GM08714 (cell line): Measurements from ENCODE around the gene MDFIC.
"Not testable (repeated sequence)": the region's sequence is repeated elsewhere in the genome, so short reads cannot be mapped to it uniquely, and the experiment has no call there.

Experiments
- H3K4me3 ChIP-seq: fragments of 200-500 bp; sonication (Bioruptor generic); 2 replicates; pipeline ENCODE4 v1.5.1; 2014; ENCODE audit warnings: mild to moderate bottlenecking, low read length, inconsistent platforms
- ZNF274 ChIP-seq: IDR thresholded peaks from 2 replicates; pipeline ENCODE4 v1.6.1; 2012; ENCODE audit warnings: mild to moderate bottlenecking, low read depth, low read length

MDFIC gene, protein sequence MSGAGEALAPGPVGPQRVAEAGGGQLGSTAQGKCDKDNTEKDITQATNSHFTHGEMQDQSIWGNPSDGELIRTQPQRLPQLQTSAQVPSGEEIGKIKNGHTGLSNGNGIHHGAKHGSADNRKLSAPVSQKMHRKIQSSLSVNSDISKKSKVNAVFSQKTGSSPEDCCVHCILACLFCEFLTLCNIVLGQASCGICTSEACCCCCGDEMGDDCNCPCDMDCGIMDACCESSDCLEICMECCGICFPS

DNA sequence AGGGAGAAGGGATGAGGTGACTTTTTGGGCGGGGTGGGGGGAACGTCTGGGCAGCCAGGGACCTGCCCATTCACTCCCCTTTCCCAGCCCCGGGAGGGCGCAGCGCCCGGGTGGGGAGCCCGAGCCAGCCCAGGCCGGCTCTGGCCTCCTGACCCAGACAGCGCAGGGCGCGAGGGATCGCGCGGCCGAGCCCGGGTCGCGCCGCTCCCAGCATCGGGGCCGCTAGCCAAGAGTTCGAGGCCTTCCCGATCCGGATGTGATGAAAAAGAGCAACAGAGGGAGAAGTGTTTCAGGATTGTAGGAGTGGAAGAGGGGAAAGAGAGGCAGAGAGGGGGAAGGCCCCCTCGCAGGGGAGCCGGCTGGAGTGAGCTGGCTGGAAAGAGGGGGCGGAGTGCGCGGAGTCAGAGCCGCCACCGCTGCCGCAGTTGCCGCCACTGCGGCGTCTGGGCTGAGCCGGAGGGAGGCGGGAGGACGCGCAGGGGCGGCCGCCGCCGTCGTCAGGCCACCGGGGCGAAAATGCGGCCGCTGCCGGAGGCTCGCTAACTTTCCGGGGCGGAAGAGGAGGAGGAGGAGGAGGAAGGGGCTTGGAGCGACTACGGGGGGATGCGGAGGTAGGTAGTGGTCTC lies at the start of gene MDFIC:
MDFIC (plus strand) TSS at position 69 of the 626 bp plus-strand sequence. CDS start 940 bp downstream, outside the sequence.
- peak within 1 kb of the TSS; percentile 96 for H3K4me3 ChIP-seq

DNA sequence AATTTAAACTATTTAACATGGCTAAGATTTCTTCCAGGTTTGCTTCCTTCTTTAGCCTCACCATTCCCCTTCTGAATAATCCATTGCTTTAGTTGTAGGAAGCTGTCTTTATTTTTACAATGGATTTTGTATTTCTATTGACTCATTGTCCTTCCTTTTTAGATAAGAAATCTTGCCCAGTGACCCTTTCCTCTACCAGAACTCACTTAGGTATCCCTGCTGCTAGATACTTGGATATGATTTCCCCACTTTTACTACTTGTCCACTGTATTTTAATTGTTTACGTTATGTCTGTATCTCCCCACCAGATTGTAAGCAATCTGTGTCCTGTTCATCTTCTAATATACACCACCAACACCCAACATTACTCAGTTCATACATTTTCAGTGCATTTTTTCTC lies 47.7 kb upstream of the MDFIC start:
- TF ChIP-seq ZNF274: no peak
- H3K4me3 ChIP-seq: no peak overlapping the region

More for the DNA sequence above, at the start of gene MDFIC:
- no peak for TF ChIP-seq ZNF274

DNA sequence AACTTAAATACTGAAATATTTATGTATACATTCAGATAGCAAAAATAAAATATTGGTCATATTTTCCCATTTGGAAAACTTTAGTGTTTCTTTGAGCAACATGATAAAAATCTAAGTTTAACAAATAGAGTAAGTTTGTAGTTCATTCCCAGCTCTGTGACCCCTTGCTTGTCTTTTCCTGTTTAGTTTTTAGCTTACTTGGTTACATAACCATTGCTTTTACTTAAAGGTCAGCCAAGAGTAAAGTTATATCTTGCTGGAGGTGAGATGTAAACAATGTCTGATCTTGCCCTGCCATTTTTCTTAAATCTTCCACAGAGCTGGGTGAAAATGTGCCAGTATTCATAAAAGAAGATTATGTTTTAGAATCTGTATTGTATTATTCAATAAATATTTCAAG lies 46.7 kb upstream of the MDFIC start:
- no peak overlapping the region for H3K4me3 ChIP-seq
- no peak for TF ChIP-seq ZNF274

DNA sequence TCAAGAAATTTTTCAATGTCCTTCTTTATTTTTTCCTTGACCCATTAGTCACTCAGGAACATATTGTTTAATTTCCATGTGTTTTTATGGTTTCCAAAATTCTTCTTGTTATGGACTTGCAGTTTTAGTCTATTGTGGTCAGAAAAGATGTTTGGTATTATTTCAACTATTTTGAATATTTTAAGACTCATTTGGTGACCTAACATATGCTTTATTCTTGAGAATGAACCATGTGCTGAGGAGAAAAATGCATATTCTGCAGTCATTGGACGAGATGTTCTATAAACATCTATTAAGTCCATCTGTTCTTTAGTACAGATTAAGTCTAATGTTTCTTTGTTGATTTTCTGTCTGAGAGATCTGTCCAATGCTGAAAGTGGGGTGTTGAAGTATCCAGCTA lies 42.3 kb upstream of the MDFIC start:
- no peak for TF ChIP-seq ZNF274
- no peak overlapping the region for H3K4me3 ChIP-seq

DNA sequence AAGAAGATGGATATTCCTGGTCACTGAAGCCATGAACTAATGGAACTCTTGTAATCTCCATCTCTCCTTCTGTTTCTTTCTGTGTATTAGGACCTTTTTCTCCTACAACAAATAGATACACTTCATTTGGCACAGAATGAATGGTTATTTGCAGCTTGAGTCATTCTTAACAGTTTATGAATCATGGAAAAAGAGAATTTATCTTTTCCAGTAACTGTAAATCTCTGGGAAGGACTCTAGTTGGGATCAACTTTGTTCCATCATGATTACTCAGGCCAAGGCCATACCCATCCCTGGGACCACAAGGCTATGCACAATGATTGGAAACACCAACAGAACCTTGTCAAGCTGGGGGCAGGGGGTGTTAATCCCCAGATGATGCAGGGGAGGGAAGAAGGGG lies 36.1 kb upstream of the MDFIC start:
- H3K4me3 ChIP-seq: no peak overlapping the region
- TF ChIP-seq ZNF274: no peak

DNA sequence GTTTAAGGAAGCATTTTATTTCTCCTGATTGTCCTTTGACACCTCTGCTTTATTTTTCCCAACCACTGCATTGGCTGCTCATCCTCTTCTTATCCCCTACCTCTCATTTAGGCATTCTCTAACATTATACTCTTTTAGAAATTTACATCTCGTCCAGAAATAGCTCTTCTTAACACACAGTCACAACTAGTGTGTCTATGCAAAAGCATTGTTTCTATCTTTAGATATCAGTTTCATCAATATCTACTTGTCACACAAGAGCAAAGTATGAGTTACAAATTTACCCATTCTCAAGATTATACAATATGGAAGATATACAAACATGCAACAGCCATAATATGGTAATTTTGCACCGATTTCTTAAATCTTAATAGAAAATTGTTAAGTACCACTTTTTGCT lies 35.7 kb upstream of the MDFIC start:
- no peak overlapping the region for H3K4me3 ChIP-seq
- no peak for TF ChIP-seq ZNF274

DNA sequence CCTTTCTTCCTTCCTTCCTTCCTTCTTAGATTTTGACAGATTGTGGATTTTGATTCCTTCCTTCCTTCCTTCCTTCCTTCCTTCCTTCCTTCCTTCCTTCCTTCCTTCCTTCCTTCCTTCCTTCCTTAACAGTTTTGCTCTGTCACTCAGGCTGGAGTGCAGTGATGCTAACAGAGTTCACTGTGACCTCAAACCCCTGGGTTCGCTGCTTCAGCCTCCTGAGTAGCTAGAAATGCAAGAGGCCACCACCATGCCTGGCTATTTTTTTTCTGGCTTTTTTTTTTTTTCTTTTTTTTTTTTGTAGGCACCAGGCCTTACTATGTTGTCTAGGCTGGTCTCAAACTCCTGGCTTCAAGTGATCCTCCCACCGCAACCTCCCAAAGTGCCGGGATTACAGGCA lies 32.8 kb upstream of the MDFIC start:
- H3K4me3 ChIP-seq: not testable (repeated sequence)

DNA sequence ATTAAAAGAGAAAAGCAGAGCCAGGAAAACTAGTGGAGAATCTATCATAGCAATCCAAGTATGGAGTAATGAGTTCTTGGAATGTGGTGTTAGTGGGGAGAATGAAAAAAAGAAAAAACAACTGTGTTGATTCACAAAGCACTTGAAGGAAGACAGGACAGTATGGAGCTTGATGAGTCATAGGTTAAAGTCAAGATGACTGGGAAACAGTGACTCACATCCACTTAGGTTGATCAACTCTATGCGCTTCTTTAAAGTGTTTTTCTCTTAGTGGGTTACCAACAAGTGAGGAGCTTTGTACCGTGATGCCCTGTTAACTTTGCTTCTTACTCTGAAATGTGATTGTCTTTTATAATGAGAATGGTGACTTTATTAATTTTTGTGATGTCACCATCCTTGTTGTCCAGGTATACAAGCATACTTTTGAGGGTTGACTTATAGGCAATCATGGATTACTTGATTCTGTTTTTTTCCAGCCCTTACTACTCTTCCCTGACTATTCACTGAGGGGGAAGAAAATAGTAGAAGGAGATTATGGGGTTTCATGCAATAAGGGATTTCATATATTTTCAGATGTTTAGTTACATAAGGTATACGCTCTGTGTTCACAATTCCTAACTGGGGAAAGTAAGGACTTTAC lies 32.1 kb upstream of the MDFIC start:
- no peak for TF ChIP-seq ZNF274
- H3K4me3 ChIP-seq: no peak overlapping the region

DNA sequence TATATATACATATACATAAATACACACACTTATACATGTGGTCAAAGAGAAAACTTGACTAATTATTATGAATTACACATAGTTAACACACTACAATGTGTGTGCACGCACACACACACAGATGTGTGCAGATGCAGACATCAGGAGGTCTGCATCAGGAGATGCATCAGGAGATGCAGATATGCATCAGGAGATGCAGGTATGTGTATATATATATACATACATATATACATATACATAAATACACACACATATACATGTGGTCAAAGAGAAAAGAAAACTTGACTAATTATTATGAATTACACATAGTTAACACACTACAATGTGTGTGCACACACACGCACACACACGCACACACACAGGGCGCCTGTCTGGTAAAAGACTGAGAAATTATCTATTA lies 31.3 kb upstream of the MDFIC start:
- H3K4me3 ChIP-seq: no peak overlapping the region
- no peak for TF ChIP-seq ZNF274

DNA sequence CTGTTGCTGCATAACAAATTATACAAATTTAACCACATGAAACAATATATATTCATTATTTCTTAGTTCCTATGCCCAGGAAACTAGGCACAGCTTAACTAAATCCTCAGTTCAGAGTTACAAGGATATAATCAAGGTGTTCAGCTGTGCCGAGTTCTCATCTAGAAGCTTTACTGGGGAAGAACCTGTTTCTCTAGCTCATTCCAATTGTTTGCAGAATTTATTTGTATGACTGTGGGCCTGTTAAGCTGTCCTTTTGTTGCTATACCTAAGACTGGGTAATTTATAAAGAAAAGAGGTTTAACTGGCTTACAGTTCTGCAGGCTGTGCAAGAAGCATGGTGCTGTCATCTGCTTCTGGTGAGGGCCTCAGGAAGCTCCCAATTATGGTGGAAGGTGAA lies 21.8 kb upstream of the MDFIC start:
- no peak for TF ChIP-seq ZNF274
- no peak overlapping the region for H3K4me3 ChIP-seq

DNA sequence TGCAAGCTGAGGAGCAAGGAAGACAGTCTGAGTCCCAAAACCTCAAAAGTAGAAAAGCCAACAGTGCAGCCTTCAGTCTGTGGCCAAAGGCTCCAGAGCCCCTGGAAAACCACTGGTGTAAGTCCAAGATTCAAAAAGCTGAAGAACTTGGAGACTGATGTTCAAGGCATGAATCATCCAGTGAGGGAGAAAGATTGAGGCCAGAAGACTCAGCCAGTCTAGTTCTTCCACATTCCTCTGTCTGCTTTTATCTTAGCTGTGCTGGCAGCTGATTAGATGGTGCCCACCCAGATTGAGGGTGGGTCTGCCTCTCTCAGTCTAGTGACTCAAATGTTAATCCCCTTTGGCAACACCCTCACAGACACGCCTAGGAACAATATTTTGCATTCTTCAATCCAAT lies 20.1 kb upstream of the MDFIC start:
- TF ChIP-seq ZNF274: no peak
- H3K4me3 ChIP-seq: no peak overlapping the region

DNA sequence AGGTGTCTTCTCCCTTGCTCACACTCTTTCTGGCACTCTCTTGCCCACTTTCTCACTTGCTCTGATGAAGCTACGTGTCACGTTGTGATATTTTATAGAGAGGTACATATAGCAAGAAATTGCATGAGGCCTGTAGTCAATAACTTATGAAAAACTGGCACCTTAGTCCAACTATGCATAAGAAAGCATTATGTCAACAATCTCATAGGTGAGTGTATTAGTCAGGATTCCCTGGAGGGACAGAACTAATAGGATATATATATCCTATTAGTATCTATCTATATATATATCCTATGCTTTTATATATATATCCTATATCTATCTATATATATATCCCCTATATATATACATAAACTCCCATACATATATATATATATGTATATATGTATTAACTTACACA lies 18.8 kb upstream of the MDFIC start:
- H3K4me3 ChIP-seq: no peak overlapping the region
- no peak for TF ChIP-seq ZNF274

DNA sequence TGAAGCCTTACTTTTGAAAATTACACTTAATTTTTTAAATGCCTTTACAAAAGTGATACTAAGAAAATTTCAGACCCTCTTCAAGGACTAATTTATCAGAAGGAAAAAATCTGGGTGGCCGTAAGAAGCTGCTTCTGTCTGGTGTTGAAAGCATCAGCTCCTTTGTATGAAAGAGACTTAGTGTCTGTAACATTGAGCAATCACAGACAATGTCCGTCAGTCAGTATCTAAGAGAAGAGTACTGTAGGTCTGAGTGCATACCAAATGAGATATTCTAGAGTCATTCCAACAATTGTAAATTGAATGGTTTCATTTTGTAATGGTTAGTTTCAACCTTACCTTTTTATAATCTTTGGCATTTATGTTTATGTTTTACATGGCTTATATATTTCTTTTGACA lies 11.1 kb upstream of the MDFIC start:
- H3K4me3 ChIP-seq: no peak overlapping the region
- TF ChIP-seq ZNF274: no peak

DNA sequence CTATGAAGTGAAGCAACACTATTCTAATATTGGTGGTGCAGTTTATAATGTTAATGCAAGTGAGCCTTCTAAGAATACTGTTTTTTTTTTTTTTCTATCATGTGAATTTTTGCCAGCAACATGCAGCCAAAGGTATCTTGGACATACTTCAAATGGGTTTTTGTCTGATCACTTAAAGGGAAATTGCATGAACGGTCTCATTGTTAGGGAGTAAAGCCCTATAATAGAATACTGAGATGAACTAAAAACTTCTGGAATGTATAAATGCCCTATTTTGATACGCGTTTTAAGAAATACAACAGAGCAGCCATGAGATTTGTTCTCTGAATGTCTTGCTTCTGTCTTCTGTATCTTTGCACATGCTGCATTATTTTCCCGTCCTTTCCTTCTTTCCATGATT lies 10.5 kb upstream of the MDFIC start:
- TF ChIP-seq ZNF274: no peak

DNA sequence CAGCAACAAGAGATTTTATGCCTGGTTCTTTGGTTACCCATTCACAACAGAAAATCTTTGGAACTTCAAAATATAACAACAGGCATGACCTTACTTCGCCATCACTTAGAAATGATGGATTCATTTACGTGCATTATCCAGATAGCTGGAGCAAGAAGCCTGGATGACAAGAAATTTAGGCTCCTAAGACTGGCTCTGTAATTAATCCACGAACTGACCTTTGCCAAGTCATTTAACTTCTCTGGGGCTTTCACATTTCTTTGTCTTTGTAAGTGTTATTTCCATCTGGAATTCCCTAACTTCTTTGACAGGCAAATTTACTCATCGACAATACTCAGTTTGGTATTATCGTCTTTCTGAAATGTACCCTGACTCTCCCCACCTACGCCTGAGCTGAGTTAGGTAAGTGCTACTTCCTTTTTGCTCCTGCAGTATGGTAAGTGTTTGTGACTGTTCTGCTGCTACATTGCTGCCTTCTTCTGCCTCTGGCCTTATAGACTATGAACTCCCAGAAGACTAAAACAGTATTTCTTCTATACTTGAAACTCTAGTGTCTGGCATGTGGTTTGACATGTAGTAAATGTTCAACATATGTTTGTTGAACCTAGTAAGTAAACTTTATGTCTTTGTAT lies 5.5 kb upstream of the MDFIC start:
- peak overlapping the region; percentile 38 for H3K4me3 ChIP-seq

More for the DNA sequence above, 10.5 kb upstream of the MDFIC start:
- H3K4me3 ChIP-seq: no peak overlapping the region

More for the DNA sequence above, 5.5 kb upstream of the MDFIC start:
- no peak for TF ChIP-seq ZNF274
